Liver (tissue), 9 donors: ENCODE measurements around the gene PTPRD. TPM values are rescaled to one million over a fixed set of nuclear protein-coding genes. Genes with fewer than 3 reads are reported as not detected.

ENCODE experiments used
- DNase-seq: peaks from one replicate; pipeline ENCODE4 v3.0.0-alpha.2; 2017; ENCODE audit warnings: low spot score
- H3K27ac ChIP-seq, 2 donors: one replicate each; pipeline ENCODE4 v1.7.0; 2013; ENCODE audit warnings: inconsistent platforms in 2 of 2, low read length in 2 of 2, control low read depth in 1 of 2, low read depth in 1 of 2, mild to moderate bottlenecking in 1 of 2
- H3K27me3 ChIP-seq, 4 donors: one replicate each; pipeline versions ENCODE4 v1.6.1 to v1.7.0; 2013; ENCODE audit warnings: low read length in 3 of 4, inconsistent platforms in 1 of 4, mild to moderate bottlenecking in 1 of 4, moderate library complexity in 1 of 4; ENCODE audit not compliant: control insufficient read depth in 4 of 4, insufficient read depth in 4 of 4
- H3K36me3 ChIP-seq, 4 donors: one replicate each; pipeline versions ENCODE4 v1.6.1 to v1.7.0; 2013; ENCODE audit warnings: low read length in 3 of 4, mild to moderate bottlenecking in 3 of 4, low read depth in 1 of 4, moderate library complexity in 1 of 4; ENCODE audit not compliant: control insufficient read depth in 4 of 4, insufficient read depth in 3 of 4
- H3K4me1 ChIP-seq, 4 donors: one replicate each; pipeline versions ENCODE4 v1.6.1 to v1.7.0; 2013; ENCODE audit warnings: low read length in 3 of 4, mild to moderate bottlenecking in 3 of 4, moderate library complexity in 1 of 4; ENCODE audit not compliant: control insufficient read depth in 4 of 4, insufficient read depth in 4 of 4
- H3K4me3 ChIP-seq, 3 donors: one replicate each; pipeline versions ENCODE4 v1.6.1 to v1.7.0; 2013; ENCODE audit warnings: low read length in 3 of 3, control low read depth in 1 of 3, low read depth in 1 of 3, mild to moderate bottlenecking in 1 of 3
- H3K9ac ChIP-seq, 2 donors: one replicate each; pipeline ENCODE4 v1.7.0; 2013; ENCODE audit warnings: low read length in 2 of 2, mild to moderate bottlenecking in 2 of 2, moderate library complexity in 2 of 2, control low read depth in 1 of 2, low read depth in 1 of 2
- H3K9me3 ChIP-seq, 4 donors: one replicate each; pipeline versions ENCODE4 v1.6.1 to v1.7.0; 2013; ENCODE audit warnings: low read length in 3 of 4; ENCODE audit not compliant: control insufficient read depth in 4 of 4
- EGR1 ChIP-seq, 2 donors: IDR thresholded peaks; 2 replicates each; pipeline ENCODE4 v1.6.1; 2016 to 2018; ENCODE audit warnings: antibody characterized with exemption in 2 of 2, low read depth in 2 of 2
- FOXA1 ChIP-seq: IDR thresholded peaks from 2 replicates; pipeline ENCODE4 v1.6.1; 2016; ENCODE audit warnings: antibody characterized with exemption
- FOXA2 ChIP-seq: IDR thresholded peaks from 2 replicates; pipeline ENCODE4 v1.6.1; 2016; ENCODE audit warnings: antibody characterized with exemption
- GABPA ChIP-seq, 2 donors: IDR thresholded peaks in 1 of 2; conservative IDR thresholded peaks in 1 of 2; 2 replicates each; pipeline ENCODE4 v1.6.1; 2016; ENCODE audit warnings: antibody characterized with exemption in 2 of 2, mild to moderate bottlenecking in 1 of 2, moderate library complexity in 1 of 2
- HNF4G ChIP-seq: IDR thresholded peaks from 2 replicates; pipeline ENCODE4 v1.6.1; 2016; ENCODE audit warnings: antibody characterized with exemption
- JUND ChIP-seq, 2 donors: IDR thresholded peaks; 2 replicates each; pipeline ENCODE4 v1.6.1; 2016; ENCODE audit warnings: antibody characterized with exemption in 2 of 2
- NR2F2 ChIP-seq: IDR thresholded peaks from 2 replicates; pipeline ENCODE4 v1.6.1; 2016; ENCODE audit warnings: antibody characterized with exemption
- RAD21 ChIP-seq, 2 donors: IDR thresholded peaks; 2 replicates each; pipeline ENCODE4 v1.6.1; 2016; ENCODE audit warnings: antibody characterized with exemption in 2 of 2, mild to moderate bottlenecking in 2 of 2
- RXRA ChIP-seq, 2 donors: IDR thresholded peaks; 2 replicates each; pipeline ENCODE4 v1.6.1; 2017 to 2018; ENCODE audit warnings: antibody characterized with exemption in 2 of 2, mild to moderate bottlenecking in 1 of 2
- SP1 ChIP-seq: IDR thresholded peaks from 2 replicates; pipeline ENCODE4 v1.6.1; 2018; ENCODE audit warnings: antibody characterized with exemption, mild to moderate bottlenecking
- TAF1 ChIP-seq: conservative IDR thresholded peaks from 2 replicates; pipeline ENCODE4 v1.6.1; 2016; ENCODE audit warnings: antibody characterized with exemption, mild to moderate bottlenecking
- WGBS: extraction: QIAGEN DNeasy Blood & Tissue Kit; methylation state at CpG from one replicate; pipeline ENCODE4 v1.1.7; 2013; 5-methylcytosine and 5-hydroxymethylcytosine counted together
- polyA plus RNA-seq, 2 donors: library from polyadenylated mRNA; stranded (reverse) in 1 of 2; unstranded in 1 of 2; fragments of 200-250 nt in 1 of 2; fragments of >200 nt in 1 of 2; fragmentation: Nextera tagmentation in 1 of 2; extraction: Ambion mirVana in 1 of 2; gene quantifications; one replicate each; pipeline versions ENCODE4 v1.2.1 to v1.2.3, GENCODE V29; 2013 to 2015
- total RNA-seq, 2 donors: library from RNA; depleted of rRNA; stranded (reverse); fragments of >200 nt; gene quantifications; one replicate each; pipeline ENCODE4 v1.2.3, GENCODE V29; 2014
- TF ChIP-seq, protein P1 (sequence below): IDR thresholded peaks from 2 replicates; pipeline ENCODE4 v1.6.1; 2016; ENCODE audit warnings: antibody characterized with exemption, mild to moderate bottlenecking
- TF ChIP-seq, protein P2 (sequence below): IDR thresholded peaks from 2 replicates; pipeline ENCODE4 v1.6.1; 2016; ENCODE audit warnings: antibody characterized with exemption
- TF ChIP-seq, protein P3 (sequence below): IDR thresholded peaks from 2 replicates; pipeline ENCODE4 v1.6.1; 2016; ENCODE audit warnings: antibody characterized with exemption
- TF ChIP-seq, protein P4 (sequence below): IDR thresholded peaks from 2 replicates; pipeline ENCODE4 v1.6.1; 2016; ENCODE audit warnings: antibody characterized with exemption
- TF ChIP-seq, protein P5 (sequence below): fragments of 150-350 bp; IDR thresholded peaks from 2 replicates; pipeline ENCODE4 v1.5.1; 2017; ENCODE audit warnings: improper control_type of control experiment, low read depth, low read length; ENCODE audit not compliant: missing input control
- donor health status: healthy.
- donor health status: healthy.
- donor health status: healthy.
- donor health status: healthy.
- donor health status: healthy.

The PTPRD gene
- total and polyA plus RNA-seq, 4 donors = 0.78 to 34.2 (median 4.7) TPM

GRCh38 chr9:9556865-9557803 is 1055.7 kb downstream of the PTPRD start:
- Histone ChIP-seq H3K9ac (no peak overlapping the region), H3K9me3 (no peaks in the 10 kb centered on the region), H3K27ac (no peak overlapping the region), H3K36me3 (no peaks in the 10 kb centered on the region), H3K4me3 (no peak overlapping the region), H3K27me3 (no peaks in the 10 kb centered on the region), H3K4me1 (no peaks in the 10 kb centered on the region)
- 43% methylated on average over 4 of the region's 4 CpGs for WGBS
- DNase-seq = no peak
- TF ChIP-seq, protein P1, sequence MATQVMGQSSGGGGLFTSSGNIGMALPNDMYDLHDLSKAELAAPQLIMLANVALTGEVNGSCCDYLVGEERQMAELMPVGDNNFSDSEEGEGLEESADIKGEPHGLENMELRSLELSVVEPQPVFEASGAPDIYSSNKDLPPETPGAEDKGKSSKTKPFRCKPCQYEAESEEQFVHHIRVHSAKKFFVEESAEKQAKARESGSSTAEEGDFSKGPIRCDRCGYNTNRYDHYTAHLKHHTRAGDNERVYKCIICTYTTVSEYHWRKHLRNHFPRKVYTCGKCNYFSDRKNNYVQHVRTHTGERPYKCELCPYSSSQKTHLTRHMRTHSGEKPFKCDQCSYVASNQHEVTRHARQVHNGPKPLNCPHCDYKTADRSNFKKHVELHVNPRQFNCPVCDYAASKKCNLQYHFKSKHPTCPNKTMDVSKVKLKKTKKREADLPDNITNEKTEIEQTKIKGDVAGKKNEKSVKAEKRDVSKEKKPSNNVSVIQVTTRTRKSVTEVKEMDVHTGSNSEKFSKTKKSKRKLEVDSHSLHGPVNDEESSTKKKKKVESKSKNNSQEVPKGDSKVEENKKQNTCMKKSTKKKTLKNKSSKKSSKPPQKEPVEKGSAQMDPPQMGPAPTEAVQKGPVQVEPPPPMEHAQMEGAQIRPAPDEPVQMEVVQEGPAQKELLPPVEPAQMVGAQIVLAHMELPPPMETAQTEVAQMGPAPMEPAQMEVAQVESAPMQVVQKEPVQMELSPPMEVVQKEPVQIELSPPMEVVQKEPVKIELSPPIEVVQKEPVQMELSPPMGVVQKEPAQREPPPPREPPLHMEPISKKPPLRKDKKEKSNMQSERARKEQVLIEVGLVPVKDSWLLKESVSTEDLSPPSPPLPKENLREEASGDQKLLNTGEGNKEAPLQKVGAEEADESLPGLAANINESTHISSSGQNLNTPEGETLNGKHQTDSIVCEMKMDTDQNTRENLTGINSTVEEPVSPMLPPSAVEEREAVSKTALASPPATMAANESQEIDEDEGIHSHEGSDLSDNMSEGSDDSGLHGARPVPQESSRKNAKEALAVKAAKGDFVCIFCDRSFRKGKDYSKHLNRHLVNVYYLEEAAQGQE = no peak
- TF ChIP-seq, protein P2, sequence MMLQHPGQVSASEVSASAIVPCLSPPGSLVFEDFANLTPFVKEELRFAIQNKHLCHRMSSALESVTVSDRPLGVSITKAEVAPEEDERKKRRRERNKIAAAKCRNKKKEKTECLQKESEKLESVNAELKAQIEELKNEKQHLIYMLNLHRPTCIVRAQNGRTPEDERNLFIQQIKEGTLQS = no peak
- TF ChIP-seq RXRA (IDR thresholded peaks at IDR 0.05) (no peak), HNF4G (no peak), NR2F2 (no peak), RAD21 (IDR thresholded peaks at IDR 0.05) (no peak), GABPA (IDR thresholded peaks at IDR 0.05 in 1 of 2, conservative IDR thresholded peaks at IDR 0.05 in 1 of 2) (no peak), EGR1 (IDR thresholded peaks at IDR 0.05; ENCODE audit: low read depth in 2 of 2) (no peak), TAF1 (no peak), FOXA1 (no peak), FOXA2 (no peak), JUND (IDR thresholded peaks at IDR 0.05) (no peak), SP1 (no peak)
- TF ChIP-seq, protein P3, sequence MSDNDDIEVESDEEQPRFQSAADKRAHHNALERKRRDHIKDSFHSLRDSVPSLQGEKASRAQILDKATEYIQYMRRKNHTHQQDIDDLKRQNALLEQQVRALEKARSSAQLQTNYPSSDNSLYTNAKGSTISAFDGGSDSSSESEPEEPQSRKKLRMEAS = no peak
- TF ChIP-seq, protein P4, sequence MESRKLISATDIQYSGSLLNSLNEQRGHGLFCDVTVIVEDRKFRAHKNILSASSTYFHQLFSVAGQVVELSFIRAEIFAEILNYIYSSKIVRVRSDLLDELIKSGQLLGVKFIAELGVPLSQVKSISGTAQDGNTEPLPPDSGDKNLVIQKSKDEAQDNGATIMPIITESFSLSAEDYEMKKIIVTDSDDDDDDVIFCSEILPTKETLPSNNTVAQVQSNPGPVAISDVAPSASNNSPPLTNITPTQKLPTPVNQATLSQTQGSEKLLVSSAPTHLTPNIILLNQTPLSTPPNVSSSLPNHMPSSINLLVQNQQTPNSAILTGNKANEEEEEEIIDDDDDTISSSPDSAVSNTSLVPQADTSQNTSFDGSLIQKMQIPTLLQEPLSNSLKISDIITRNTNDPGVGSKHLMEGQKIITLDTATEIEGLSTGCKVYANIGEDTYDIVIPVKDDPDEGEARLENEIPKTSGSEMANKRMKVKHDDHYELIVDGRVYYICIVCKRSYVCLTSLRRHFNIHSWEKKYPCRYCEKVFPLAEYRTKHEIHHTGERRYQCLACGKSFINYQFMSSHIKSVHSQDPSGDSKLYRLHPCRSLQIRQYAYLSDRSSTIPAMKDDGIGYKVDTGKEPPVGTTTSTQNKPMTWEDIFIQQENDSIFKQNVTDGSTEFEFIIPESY = no peak
- TF ChIP-seq, protein P5, sequence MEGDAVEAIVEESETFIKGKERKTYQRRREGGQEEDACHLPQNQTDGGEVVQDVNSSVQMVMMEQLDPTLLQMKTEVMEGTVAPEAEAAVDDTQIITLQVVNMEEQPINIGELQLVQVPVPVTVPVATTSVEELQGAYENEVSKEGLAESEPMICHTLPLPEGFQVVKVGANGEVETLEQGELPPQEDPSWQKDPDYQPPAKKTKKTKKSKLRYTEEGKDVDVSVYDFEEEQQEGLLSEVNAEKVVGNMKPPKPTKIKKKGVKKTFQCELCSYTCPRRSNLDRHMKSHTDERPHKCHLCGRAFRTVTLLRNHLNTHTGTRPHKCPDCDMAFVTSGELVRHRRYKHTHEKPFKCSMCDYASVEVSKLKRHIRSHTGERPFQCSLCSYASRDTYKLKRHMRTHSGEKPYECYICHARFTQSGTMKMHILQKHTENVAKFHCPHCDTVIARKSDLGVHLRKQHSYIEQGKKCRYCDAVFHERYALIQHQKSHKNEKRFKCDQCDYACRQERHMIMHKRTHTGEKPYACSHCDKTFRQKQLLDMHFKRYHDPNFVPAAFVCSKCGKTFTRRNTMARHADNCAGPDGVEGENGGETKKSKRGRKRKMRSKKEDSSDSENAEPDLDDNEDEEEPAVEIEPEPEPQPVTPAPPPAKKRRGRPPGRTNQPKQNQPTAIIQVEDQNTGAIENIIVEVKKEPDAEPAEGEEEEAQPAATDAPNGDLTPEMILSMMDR = no peak
